Measurements from ENCODE around the gene STARD3NL. TPM values are rescaled to one million over a fixed set of nuclear protein-coding genes. Genes with fewer than 3 reads are reported as not detected.
A peak's percentile ranks its signal among the peaks of the same experiment; 100 is the strongest.

Gene STARD3NL
- total and polyA plus RNA-seq, 2 of the 4 experiments (the other 2 are of a cell fraction), result 51.6 to 69.7 TPM

DNA sequence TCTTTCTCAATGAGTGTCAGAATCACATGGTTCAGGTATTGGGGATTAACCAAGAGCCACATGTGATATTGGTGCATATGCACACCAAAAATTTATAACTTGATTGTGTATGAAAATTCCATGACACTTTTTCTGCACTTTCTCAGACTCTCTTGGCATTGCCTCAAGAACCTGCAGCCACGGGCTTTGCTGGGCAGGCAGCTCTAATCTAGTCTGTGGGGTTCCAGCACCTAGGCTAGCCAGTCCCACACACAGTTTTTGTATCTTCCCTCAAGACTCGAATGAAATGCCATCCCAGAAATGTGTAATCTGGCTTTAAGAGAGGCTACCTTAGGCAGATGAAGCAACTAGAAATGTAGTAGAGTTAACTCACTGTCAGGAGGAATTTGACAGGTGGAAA, 21.7 kb downstream of the STARD3NL start:
- POLR2A ChIA-PET (ENCODE audit: unreplicated experiment), result no interaction called here
- WGBS, 2 experiments (ENCODE audit: extremely low coverage in 2 of 2, insufficient read length in 1 of 2), result no CpG with 5 or more reads among the region's 2 CpGs
- TF ChIP-seq NFE2L2 (IDR thresholded peaks at IDR 0.05; ENCODE audit: low read depth, low read length) (no peak), RAD21 (IDR thresholded peaks at IDR 0.05; ENCODE audit: low read length) (no peak), MAZ (IDR thresholded peaks at IDR 0.05; ENCODE audit: borderline replicate concordance, low read depth, low read length) (no peak), RCOR1 (IDR thresholded peaks at IDR 0.05; ENCODE audit: insufficient replicate concordance, low read length) (no peak), MAFK (IDR thresholded peaks at IDR 0.05; ENCODE audit: low read depth, low read length) (no peak), RFX5 (IDR thresholded peaks at IDR 0.05; ENCODE audit: low read depth, low read length) (no peak), BHLHE40 (IDR thresholded peaks at IDR 0.05; ENCODE audit: low read depth, low read length) (no peak), CHD1 (IDR thresholded peaks at IDR 0.05; ENCODE audit: low read depth, low read length) (no peak), FOS (IDR thresholded peaks at IDR 0.05; ENCODE audit: low read depth, low read length) (no peak), SMC3 (IDR thresholded peaks at IDR 0.05; ENCODE audit: low read depth, low read length) (no peak), MXI1 (IDR thresholded peaks at IDR 0.05; ENCODE audit: borderline replicate concordance, low read depth, low read length) (no peak), POLR2A (IDR thresholded peaks at IDR 0.05; ENCODE audit: low read depth, low read length) (no peak), CEBPB (IDR thresholded peaks at IDR 0.05; ENCODE audit: low read depth, low read length) (no peak)
- TF ChIP-seq, protein P1, sequence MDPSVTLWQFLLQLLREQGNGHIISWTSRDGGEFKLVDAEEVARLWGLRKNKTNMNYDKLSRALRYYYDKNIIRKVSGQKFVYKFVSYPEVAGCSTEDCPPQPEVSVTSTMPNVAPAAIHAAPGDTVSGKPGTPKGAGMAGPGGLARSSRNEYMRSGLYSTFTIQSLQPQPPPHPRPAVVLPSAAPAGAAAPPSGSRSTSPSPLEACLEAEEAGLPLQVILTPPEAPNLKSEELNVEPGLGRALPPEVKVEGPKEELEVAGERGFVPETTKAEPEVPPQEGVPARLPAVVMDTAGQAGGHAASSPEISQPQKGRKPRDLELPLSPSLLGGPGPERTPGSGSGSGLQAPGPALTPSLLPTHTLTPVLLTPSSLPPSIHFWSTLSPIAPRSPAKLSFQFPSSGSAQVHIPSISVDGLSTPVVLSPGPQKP (IDR thresholded peaks at IDR 0.05; ENCODE audit: borderline replicate concordance, low read depth, low read length), result no peak
- TF ChIP-seq, protein P2, sequence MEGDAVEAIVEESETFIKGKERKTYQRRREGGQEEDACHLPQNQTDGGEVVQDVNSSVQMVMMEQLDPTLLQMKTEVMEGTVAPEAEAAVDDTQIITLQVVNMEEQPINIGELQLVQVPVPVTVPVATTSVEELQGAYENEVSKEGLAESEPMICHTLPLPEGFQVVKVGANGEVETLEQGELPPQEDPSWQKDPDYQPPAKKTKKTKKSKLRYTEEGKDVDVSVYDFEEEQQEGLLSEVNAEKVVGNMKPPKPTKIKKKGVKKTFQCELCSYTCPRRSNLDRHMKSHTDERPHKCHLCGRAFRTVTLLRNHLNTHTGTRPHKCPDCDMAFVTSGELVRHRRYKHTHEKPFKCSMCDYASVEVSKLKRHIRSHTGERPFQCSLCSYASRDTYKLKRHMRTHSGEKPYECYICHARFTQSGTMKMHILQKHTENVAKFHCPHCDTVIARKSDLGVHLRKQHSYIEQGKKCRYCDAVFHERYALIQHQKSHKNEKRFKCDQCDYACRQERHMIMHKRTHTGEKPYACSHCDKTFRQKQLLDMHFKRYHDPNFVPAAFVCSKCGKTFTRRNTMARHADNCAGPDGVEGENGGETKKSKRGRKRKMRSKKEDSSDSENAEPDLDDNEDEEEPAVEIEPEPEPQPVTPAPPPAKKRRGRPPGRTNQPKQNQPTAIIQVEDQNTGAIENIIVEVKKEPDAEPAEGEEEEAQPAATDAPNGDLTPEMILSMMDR (conservative IDR thresholded peaks at IDR 0.05; ENCODE audit: low read depth, low read length), result no peak
- TF ChIP-seq, protein P3, sequence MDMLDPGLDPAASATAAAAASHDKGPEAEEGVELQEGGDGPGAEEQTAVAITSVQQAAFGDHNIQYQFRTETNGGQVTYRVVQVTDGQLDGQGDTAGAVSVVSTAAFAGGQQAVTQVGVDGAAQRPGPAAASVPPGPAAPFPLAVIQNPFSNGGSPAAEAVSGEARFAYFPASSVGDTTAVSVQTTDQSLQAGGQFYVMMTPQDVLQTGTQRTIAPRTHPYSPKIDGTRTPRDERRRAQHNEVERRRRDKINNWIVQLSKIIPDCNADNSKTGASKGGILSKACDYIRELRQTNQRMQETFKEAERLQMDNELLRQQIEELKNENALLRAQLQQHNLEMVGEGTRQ (IDR thresholded peaks at IDR 0.05; ENCODE audit: low read depth, low read length), result no peak

More for the DNA sequence above, 21.7 kb downstream of the STARD3NL start:
- H3K36me3 ChIP-seq (ENCODE audit: control insufficient read depth, insufficient read depth, low read length), result no peaks in the 10 kb centered on the region
- H4K20me1 ChIP-seq (ENCODE audit: insufficient read depth, low read length), result peaks cover 23% of the 10 kb centered on the region
- intact Hi-C loops (cut with micrococcal nuclease), result no loop called here
- H2AFZ ChIP-seq (replicated peaks; ENCODE audit: low read length, poor library complexity), result no peak overlapping the region
- H3K4me2 ChIP-seq (ENCODE audit: low read depth, low read length), result no peak overlapping the region
- dilution Hi-C loops (cut with HindIII; ENCODE audit: low sequenced_read_pairs, unreplicated experiment), result no loop called here
- DNase-seq, result no peak
- H3K27me3 ChIP-seq (ENCODE audit: control insufficient read depth, insufficient read depth, low read length), result no peaks in the 10 kb centered on the region
- no TSS peak for BruUV-seq (replicated peaks)
- H3K79me1 ChIP-seq (ENCODE audit: low read depth in 1 of 2, low read length in 2 of 2), result peaks cover 17 to 55% of the 10 kb centered on the region in 2 experiments
- H3K27ac ChIP-seq (ENCODE audit: insufficient read depth, low read length), result no peak overlapping the region
- no peak overlapping the region for H2BK20ac ChIP-seq (ENCODE audit: low read depth, low read length)
- in situ Hi-C loops (cut with MboI; ENCODE audit: low sequenced_read_pairs), result no loop called here
- H3K9me1 ChIP-seq (ENCODE audit: insufficient read depth, low read length), result peaks cover 15% of the 10 kb centered on the region
- H2BK120ac ChIP-seq (ENCODE audit: low read depth, low read length), result no peak overlapping the region
- no peaks in the 10 kb centered on the region for H3K9me3 ChIP-seq (ENCODE audit: control insufficient read depth, insufficient read depth, low read length)
- H4K8ac ChIP-seq (ENCODE audit: low read depth in 2 of 2, low read length in 2 of 2), result no peak overlapping the region
- H3K9ac ChIP-seq (ENCODE audit: low read depth, low read length), result no peak overlapping the region
- H3K18ac ChIP-seq (ENCODE audit: low read depth, low read length), result no peak overlapping the region
- ATAC-seq (ENCODE audit: low read depth), result no peak
- H3K4me1 ChIP-seq (ENCODE audit: control insufficient read depth, insufficient read depth, low read length), result peaks cover 27% of the 10 kb centered on the region
- H2AK5ac ChIP-seq (ENCODE audit: low read depth, low read length), result no peak overlapping the region
- H2BK5ac ChIP-seq (ENCODE audit: low read depth, low read length, poor library complexity, severe bottlenecking), result peak overlapping the region; percentile 15
- H4K5ac ChIP-seq (ENCODE audit: low read depth, low read length), result no peak overlapping the region
- H3K4me3 ChIP-seq (ENCODE audit: insufficient read depth, low read depth, low read length), result no peak overlapping the region
- no peak overlapping the region for H2AK9ac ChIP-seq (replicated peaks; ENCODE audit: low read depth, low read length, poor library complexity)
- no peak overlapping the region for H4K91ac ChIP-seq (ENCODE audit: insufficient read depth, low read depth, low read length)
- H3K14ac ChIP-seq (replicated peaks; ENCODE audit: low read depth, low read length), result no peak overlapping the region
- H3K23ac ChIP-seq (ENCODE audit: low read depth, low read length), result no peak overlapping the region
- H3K4ac ChIP-seq (ENCODE audit: low read depth, low read length), result no peak overlapping the region
- H3K56ac ChIP-seq (ENCODE audit: extremely low read depth, insufficient read depth, low read length), result no peak overlapping the region
- H2BK15ac ChIP-seq (ENCODE audit: low read depth, low read length), result no peak overlapping the region
- CTCF ChIA-PET, result interaction anchor here (1.4 to 2.3 kb wide), 2 partner anchors 12 to 16 kb away, joined by 7 to 25 read pairs; no protein-coding TSS in a partner anchor

Data from IMR-90 (cell line).